Body of pancreas (tissue), 4 donors: ENCODE data around the gene EXOSC7.

Experiments used
- CTCF ChIP-seq, 7 experiments: fragments of 450-650 bp in 4 of 7; fragments of 200-600 bp in 3 of 7; sonication (generic) in 3 of 7; IDR thresholded peaks; one replicate each; pipeline ENCODE4 v1.5.1; 2016 to 2019; ENCODE audit warnings: antibody characterized with exemption in 7 of 7
- POLR2A ChIP-seq, 3 donors: fragments of 450-650 bp; IDR thresholded peaks; one replicate each; pipeline ENCODE4 v1.6.1; 2016; ENCODE audit warnings: antibody characterized with exemption in 3 of 3, mild to moderate bottlenecking in 2 of 3

GRCh38 chr3:44991326-44991725 lies 15.3 kb downstream of the EXOSC7 start:
- TF ChIP-seq POLR2A (IDR thresholded peaks at IDR 0.05), result no peak
- TF ChIP-seq CTCF (IDR thresholded peaks at IDR 0.05), result no peak
